Natural killer cell (primary cell): Measurements from ENCODE around the gene SLC9B1. TPM values are rescaled to one million over a fixed set of nuclear protein-coding genes. Genes with fewer than 3 reads are reported as not detected.

Source experiments
- ATAC-seq, 3 donors: fragments of 150-1000 bp in 2 of 3; fragments of 200-7000 bp in 1 of 3; cut with Tn5 transposase; 1 replicate in 1 of 3; 2 replicates in 2 of 3; pipeline ENCODE4 v1.10.0; 2021; ENCODE audit warnings: mild to moderate bottlenecking in 2 of 3, moderate library complexity in 2 of 3
- DNase-seq, 2 donors: peaks; one replicate each; pipeline versions ENCODE4 v3.0.0 to v3.0.0-alpha.2; 2013 to 2021; ENCODE audit warnings: mixed read lengths in 1 of 2
- H3K27ac ChIP-seq: one replicate; pipeline ENCODE4 v1.5.1; 2013; ENCODE audit warnings: mild to moderate bottlenecking, low read length
- H3K27me3 ChIP-seq: one replicate; pipeline ENCODE4 v1.6.1; 2013; ENCODE audit warnings: low read length; ENCODE audit not compliant: control insufficient read depth, insufficient read depth
- H3K36me3 ChIP-seq: one replicate; pipeline ENCODE4 v1.6.1; 2013; ENCODE audit warnings: low read length; ENCODE audit not compliant: control insufficient read depth, insufficient read depth
- H3K4me1 ChIP-seq: one replicate; pipeline ENCODE4 v1.6.1; 2013; ENCODE audit warnings: low read length; ENCODE audit not compliant: control insufficient read depth, insufficient read depth
- H3K4me3 ChIP-seq: one replicate; pipeline ENCODE4 v1.5.1; 2013; ENCODE audit warnings: low read length
- H3K9me3 ChIP-seq: one replicate; pipeline ENCODE4 v1.6.1; 2013; ENCODE audit warnings: low read length; ENCODE audit not compliant: control insufficient read depth, insufficient read depth
- H3K27ac Mint-ChIP-seq, 2 donors: one replicate each; pipeline ENCODE4 v1.8.0; 2022; ENCODE audit warnings: mild to moderate bottlenecking in 2 of 2, mixed read lengths in 2 of 2, moderate library complexity in 1 of 2
- H3K27me3 Mint-ChIP-seq, 2 donors: one replicate each; pipeline ENCODE4 v1.8.0; 2022; ENCODE audit warnings: low read depth in 2 of 2, mixed read lengths in 2 of 2
- H3K36me3 Mint-ChIP-seq: one replicate; pipeline ENCODE4 v1.8.0; 2022; ENCODE audit warnings: mixed read lengths
- H3K4me1 Mint-ChIP-seq, 2 donors: one replicate each; pipeline ENCODE4 v1.8.0; 2022; ENCODE audit warnings: mixed read lengths in 2 of 2
- H3K4me3 Mint-ChIP-seq: one replicate; pipeline ENCODE4 v1.8.0; 2022; ENCODE audit warnings: mild to moderate bottlenecking, moderate library complexity, mixed read lengths
- H3K9me3 Mint-ChIP-seq, 2 donors: one replicate each; pipeline ENCODE4 v1.8.0; 2022; ENCODE audit warnings: mixed read lengths in 2 of 2
- WGBS: methylation state at CpG from one replicate; pipeline ENCODE4 v1.1.7; 2013; ENCODE audit warnings: missing lambda C conversion rate; ENCODE audit not compliant: insufficient coverage; 5-methylcytosine and 5-hydroxymethylcytosine counted together
- intact Hi-C: fragments of 100-400 bp; cut with micrococcal nuclease; formaldehyde crosslinking; loops from one replicate; pipeline ENCODE4 v1.14.2; 2022
- total RNA-seq, 4 donors: library from RNA; stranded (reverse); fragments of 120-200 nt in 1 of 4; gene quantifications; one replicate each; pipeline versions ENCODE4 v1.2.3 to v1.2.4, GENCODE V29; 2013 to 2022
- TF ChIP-seq, protein P1 (sequence below): fragments of 200-600 bp; IDR thresholded peaks from one replicate; pipeline ENCODE4 v1.8.0; 2022; ENCODE audit warnings: antibody characterized with exemption

The SLC9B1 gene
- total RNA-seq, 3 donors from 2014 or later (not counting 1 experiment from before 2014, with no cell fraction given): 2.1 to 4.0 (median 2.5) TPM

- H3K27me3 Mint-ChIP-seq: no peaks in the 10 kb centered on the region
- intact Hi-C loops: no loop called here
- Histone ChIP-seq H3K4me1 (no peaks in the 10 kb centered on the region), H3K27ac (no peak overlapping the region), H3K4me3 (no peak overlapping the region), H3K27me3 (no peaks in the 10 kb centered on the region), H3K9me3 (no peaks in the 10 kb centered on the region), H3K36me3 (peaks cover 4% of the 10 kb centered on the region)
- no peak overlapping the region for H3K4me3 Mint-ChIP-seq
- TF ChIP-seq, protein P1, sequence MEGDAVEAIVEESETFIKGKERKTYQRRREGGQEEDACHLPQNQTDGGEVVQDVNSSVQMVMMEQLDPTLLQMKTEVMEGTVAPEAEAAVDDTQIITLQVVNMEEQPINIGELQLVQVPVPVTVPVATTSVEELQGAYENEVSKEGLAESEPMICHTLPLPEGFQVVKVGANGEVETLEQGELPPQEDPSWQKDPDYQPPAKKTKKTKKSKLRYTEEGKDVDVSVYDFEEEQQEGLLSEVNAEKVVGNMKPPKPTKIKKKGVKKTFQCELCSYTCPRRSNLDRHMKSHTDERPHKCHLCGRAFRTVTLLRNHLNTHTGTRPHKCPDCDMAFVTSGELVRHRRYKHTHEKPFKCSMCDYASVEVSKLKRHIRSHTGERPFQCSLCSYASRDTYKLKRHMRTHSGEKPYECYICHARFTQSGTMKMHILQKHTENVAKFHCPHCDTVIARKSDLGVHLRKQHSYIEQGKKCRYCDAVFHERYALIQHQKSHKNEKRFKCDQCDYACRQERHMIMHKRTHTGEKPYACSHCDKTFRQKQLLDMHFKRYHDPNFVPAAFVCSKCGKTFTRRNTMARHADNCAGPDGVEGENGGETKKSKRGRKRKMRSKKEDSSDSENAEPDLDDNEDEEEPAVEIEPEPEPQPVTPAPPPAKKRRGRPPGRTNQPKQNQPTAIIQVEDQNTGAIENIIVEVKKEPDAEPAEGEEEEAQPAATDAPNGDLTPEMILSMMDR: no peak
- no peaks in the 10 kb centered on the region for H3K9me3 Mint-ChIP-seq
- H3K36me3 Mint-ChIP-seq: no peaks in the 10 kb centered on the region
- no peaks in the 10 kb centered on the region for H3K4me1 Mint-ChIP-seq
- DNase-seq (peak in 1 of 2 donors; percentile 31), ATAC-seq (peak in 1 of 3 donors; percentile 36)
- WGBS: 95% methylated on average over 2 of the region's 2 CpGs
- no peak overlapping the region for H3K27ac Mint-ChIP-seq
Measured at GRCh38 chr4:103032574-103032973, 13.1 kb upstream of the SLC9B1 start.

DNA sequence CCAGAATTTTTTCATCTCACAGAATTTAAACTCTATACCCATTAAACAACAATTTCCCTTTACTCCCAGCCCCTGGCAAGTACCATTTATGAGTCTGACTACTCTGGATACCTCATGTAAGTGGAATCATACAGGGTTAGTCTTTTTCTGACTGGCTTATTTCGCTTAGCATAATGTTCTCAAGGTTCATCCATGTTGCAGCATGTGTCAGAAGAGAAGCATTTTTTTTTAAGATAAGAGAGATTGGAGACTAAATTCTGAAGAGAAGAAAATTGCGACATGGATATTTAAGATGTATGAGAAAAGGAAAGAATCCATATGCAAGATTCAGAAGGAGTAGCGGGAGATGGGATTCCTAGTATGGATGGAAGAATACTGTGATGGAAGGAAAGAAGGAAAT lies 11.3 kb upstream of the SLC9B1 start:
- WGBS: 100% methylated on average over 2 of the region's 3 CpGs
- peaks cover 4% of the 10 kb centered on the region for H3K36me3 ChIP-seq
- H3K9me3 Mint-ChIP-seq: no peaks in the 10 kb centered on the region
- TF ChIP-seq, protein P1: no peak
- H3K9me3 ChIP-seq: no peaks in the 10 kb centered on the region
- H3K4me3 ChIP-seq: no peak overlapping the region
- H3K27me3 ChIP-seq: no peaks in the 10 kb centered on the region
- H3K36me3 Mint-ChIP-seq: no peaks in the 10 kb centered on the region
- no peak overlapping the region for H3K27ac ChIP-seq
- H3K27me3 Mint-ChIP-seq: no peaks in the 10 kb centered on the region
- no peak for DNase-seq
- no peaks in the 10 kb centered on the region for H3K4me1 Mint-ChIP-seq
- H3K4me1 ChIP-seq: no peaks in the 10 kb centered on the region
- no peak overlapping the region for H3K4me3 Mint-ChIP-seq
- H3K27ac Mint-ChIP-seq: no peak overlapping the region
- ATAC-seq: no peak
- intact Hi-C loops: no loop called here

- Histone ChIP-seq H3K4me3 (no peak overlapping the region), H3K9me3 (no peaks in the 10 kb centered on the region), H3K4me1 (no peaks in the 10 kb centered on the region), H3K36me3 (peaks cover 4% of the 10 kb centered on the region), H3K27me3 (no peaks in the 10 kb centered on the region), H3K27ac (no peak overlapping the region)
- ATAC-seq (no peak), DNase-seq (no peak)
- Mint-ChIP-seq H3K27me3 (no peaks in the 10 kb centered on the region), H3K4me1 (no peaks in the 10 kb centered on the region), H3K4me3 (no peak overlapping the region), H3K9me3 (no peaks in the 10 kb centered on the region), H3K27ac (no peak overlapping the region), H3K36me3 (no peaks in the 10 kb centered on the region)
- TF ChIP-seq, protein P1: no peak
- intact Hi-C loops: no loop called here
- 89% methylated on average over 1 of the region's 1 CpG for WGBS
Measured at GRCh38 chr4:103029300-103029699, 9.8 kb upstream of the SLC9B1 start.

DNA sequence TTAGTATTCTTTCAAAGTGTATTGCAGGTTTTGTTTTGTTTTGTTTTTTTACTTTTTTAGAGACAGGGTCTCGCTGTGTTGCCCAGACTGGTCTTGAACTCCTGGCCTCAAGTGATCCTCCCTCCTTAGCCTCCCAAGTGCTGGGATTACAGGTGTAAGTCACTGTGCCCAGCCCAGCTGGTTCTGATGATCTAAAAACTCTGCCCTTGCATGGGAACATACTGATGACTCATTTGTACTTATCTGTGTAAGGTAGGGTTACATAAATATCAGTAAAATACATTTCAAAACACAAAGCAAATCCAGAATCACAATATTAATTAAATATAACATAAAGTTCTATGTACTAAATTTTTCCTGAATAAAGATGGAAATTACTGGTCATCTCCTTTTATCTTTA lies 7.4 kb upstream of the SLC9B1 start:
- H3K4me1 ChIP-seq: no peaks in the 10 kb centered on the region
- H3K27ac ChIP-seq: no peak overlapping the region
- Mint-ChIP-seq H3K4me3 (no peak overlapping the region), H3K9me3 (no peaks in the 10 kb centered on the region), H3K27ac (no peak overlapping the region), H3K36me3 (no peaks in the 10 kb centered on the region), H3K27me3 (no peaks in the 10 kb centered on the region), H3K4me1 (no peaks in the 10 kb centered on the region)
- peaks cover 4% of the 10 kb centered on the region for H3K36me3 ChIP-seq
- H3K9me3 ChIP-seq: no peaks in the 10 kb centered on the region
- WGBS: 93% methylated on average over 1 of the region's 1 CpG
- no peaks in the 10 kb centered on the region for H3K27me3 ChIP-seq
- DNase-seq (no peak), ATAC-seq (no peak)
- intact Hi-C loops: no loop called here
- no peak overlapping the region for H3K4me3 ChIP-seq
- TF ChIP-seq, protein P1: no peak
